ENCODE results near the gene CAPN10. TPM values are rescaled to one million over a fixed set of nuclear protein-coding genes. Genes with fewer than 3 reads are reported as not detected.

CAPN10 gene
- total RNA-seq, 1 experiment from 2014 or later = 27.8 TPM

DNA sequence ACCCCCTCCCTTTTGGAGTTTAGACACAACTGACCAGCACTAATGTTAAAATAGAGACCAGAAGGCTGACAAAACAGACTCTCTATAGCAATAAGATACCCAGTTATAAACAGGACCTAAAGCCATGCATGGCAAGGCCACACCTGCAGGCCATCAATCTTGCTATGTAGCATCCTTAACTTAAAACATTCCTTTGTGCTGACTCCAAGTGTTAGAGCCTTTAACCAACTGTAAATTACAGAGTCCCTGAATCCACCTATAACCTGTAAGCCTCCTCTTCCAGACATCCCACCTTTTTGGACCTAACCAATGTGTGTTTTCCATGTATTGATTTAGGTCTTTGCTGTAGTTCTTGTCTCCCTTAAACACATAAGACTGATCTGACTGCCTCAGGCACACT is 46.6 kb upstream of the CAPN10 start:
- no peak overlapping the region for H3K27ac Mint-ChIP-seq (ENCODE audit: unreplicated experiment)
- ChIA-PET CTCF (no interaction called here), POLR2A (no interaction called here)
- no peaks in the 10 kb centered on the region for H3K27me3 ChIP-seq (replicated peaks; ENCODE audit: control insufficient read depth, insufficient read depth, low read length)
- H3K36me3 ChIP-seq (ENCODE audit: control insufficient read depth, insufficient read depth, low read length) = no peaks in the 10 kb centered on the region
- intact Hi-C loops (cut with micrococcal nuclease; ENCODE audit: unreplicated experiment) = no loop called here
- 0 out of 2 replicates have a peak, but pooled peaks cover 4% of the 10 kb centered on the region for H3K9me3 ChIP-seq
- H3K4me1 Mint-ChIP-seq (ENCODE audit: low read depth, unreplicated experiment) = peaks cover 8% of the 10 kb centered on the region
- BruUV-seq (replicated peaks) = no TSS peak
- 0 out of 2 replicates have a peak, but pooled peaks cover 4% of the 10 kb centered on the region for H3K4me1 ChIP-seq
- no peak for DNase-seq
- no peaks in the 10 kb centered on the region for H3K27me3 Mint-ChIP-seq (ENCODE audit: insufficient read depth, unreplicated experiment)
- no peak overlapping the region for H3K4me3 Mint-ChIP-seq (ENCODE audit: unreplicated experiment)
- H3K36me3 Mint-ChIP-seq (ENCODE audit: insufficient read depth, unreplicated experiment) = peaks cover 33% of the 10 kb centered on the region
- H3K9me3 Mint-ChIP-seq (ENCODE audit: unreplicated experiment) = peaks cover 10% of the 10 kb centered on the region
- no peak overlapping the region for H3K4me3 ChIP-seq (ENCODE audit: low read depth, low read length)
- TF ChIP-seq, protein P1, sequence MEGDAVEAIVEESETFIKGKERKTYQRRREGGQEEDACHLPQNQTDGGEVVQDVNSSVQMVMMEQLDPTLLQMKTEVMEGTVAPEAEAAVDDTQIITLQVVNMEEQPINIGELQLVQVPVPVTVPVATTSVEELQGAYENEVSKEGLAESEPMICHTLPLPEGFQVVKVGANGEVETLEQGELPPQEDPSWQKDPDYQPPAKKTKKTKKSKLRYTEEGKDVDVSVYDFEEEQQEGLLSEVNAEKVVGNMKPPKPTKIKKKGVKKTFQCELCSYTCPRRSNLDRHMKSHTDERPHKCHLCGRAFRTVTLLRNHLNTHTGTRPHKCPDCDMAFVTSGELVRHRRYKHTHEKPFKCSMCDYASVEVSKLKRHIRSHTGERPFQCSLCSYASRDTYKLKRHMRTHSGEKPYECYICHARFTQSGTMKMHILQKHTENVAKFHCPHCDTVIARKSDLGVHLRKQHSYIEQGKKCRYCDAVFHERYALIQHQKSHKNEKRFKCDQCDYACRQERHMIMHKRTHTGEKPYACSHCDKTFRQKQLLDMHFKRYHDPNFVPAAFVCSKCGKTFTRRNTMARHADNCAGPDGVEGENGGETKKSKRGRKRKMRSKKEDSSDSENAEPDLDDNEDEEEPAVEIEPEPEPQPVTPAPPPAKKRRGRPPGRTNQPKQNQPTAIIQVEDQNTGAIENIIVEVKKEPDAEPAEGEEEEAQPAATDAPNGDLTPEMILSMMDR (IDR thresholded peaks at IDR 0.05; ENCODE audit: insufficient read depth in 1 of 2, low read depth in 1 of 2, low read length in 1 of 2, severe bottlenecking in 1 of 2, unreplicated experiment in 1 of 2) = no peak

DNA sequence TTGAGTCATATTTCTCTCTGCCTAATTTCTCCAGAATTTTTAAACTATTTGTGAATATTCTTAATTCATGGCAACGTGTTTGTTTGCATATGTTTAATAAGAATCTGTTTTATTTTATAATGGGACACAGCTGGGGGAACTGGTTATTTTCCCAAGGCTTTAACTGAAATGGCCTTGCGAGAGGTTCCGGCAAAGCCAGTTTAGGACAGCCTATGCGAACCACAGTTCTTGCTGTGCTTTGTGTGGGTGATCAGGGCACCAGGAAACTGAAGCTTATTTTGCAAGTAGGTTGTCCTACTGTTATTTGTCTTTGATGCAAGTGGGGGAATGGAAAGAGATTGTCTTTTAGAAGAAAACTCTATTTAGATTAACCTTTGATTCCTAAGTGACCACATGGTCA is 35.2 kb upstream of the CAPN10 start:
- ChIA-PET POLR2A (no interaction called here), CTCF (interaction anchor here (0.6 kb wide), 1 partner anchor 15 kb away, joined by 3 read pairs; no protein-coding TSS in a partner anchor)
- no peaks in the 10 kb centered on the region for H3K36me3 ChIP-seq (ENCODE audit: control insufficient read depth, insufficient read depth, low read length)
- peaks cover 16% of the 10 kb centered on the region for H3K36me3 Mint-ChIP-seq (ENCODE audit: insufficient read depth, unreplicated experiment)
- no peaks in the 10 kb centered on the region for H3K27me3 ChIP-seq (replicated peaks; ENCODE audit: control insufficient read depth, insufficient read depth, low read length)
- H3K4me1 Mint-ChIP-seq (ENCODE audit: low read depth, unreplicated experiment) = no peaks in the 10 kb centered on the region
- TF ChIP-seq, protein P1 (IDR thresholded peaks at IDR 0.05; ENCODE audit: insufficient read depth in 1 of 2, low read depth in 1 of 2, low read length in 1 of 2, severe bottlenecking in 1 of 2, unreplicated experiment in 1 of 2) = no peak
- no TSS peak for BruUV-seq (replicated peaks)
- H3K4me3 ChIP-seq (ENCODE audit: low read depth, low read length) = no peak overlapping the region
- no peaks in the 10 kb centered on the region for H3K9me3 Mint-ChIP-seq (ENCODE audit: unreplicated experiment)
- H3K9me3 ChIP-seq = no peaks in the 10 kb centered on the region
- no peak overlapping the region for H3K27ac Mint-ChIP-seq (ENCODE audit: unreplicated experiment)
- intact Hi-C loops (cut with micrococcal nuclease; ENCODE audit: unreplicated experiment) = no loop called here
- no peak overlapping the region for H3K4me3 Mint-ChIP-seq (ENCODE audit: unreplicated experiment)
- no peaks in the 10 kb centered on the region for H3K27me3 Mint-ChIP-seq (ENCODE audit: insufficient read depth, unreplicated experiment)
- no peaks in the 10 kb centered on the region for H3K4me1 ChIP-seq
- no peak for DNase-seq

DNA sequence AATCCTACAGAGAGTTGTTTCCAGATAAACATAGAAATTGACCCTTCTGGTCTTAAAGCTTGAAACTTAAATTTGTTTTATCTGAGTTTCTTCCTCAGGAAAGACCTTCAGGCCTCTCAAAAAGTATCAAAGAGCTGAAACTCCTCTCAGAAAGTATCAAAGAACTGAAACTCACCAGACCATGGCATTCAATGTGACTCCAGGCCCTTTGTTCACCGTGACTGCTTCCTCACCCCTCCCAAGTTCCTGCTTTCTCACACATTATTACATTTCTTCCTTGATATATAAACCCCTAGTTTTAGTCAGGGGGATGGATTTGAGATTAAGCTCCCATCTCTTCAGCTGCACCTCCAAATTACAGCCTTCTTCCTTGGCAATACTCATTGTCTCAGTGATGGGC is 34.7 kb upstream of the CAPN10 start:
- Mint-ChIP-seq H3K36me3 (ENCODE audit: insufficient read depth, unreplicated experiment) (peaks cover 16% of the 10 kb centered on the region), H3K4me1 (ENCODE audit: low read depth, unreplicated experiment) (no peaks in the 10 kb centered on the region), H3K4me3 (ENCODE audit: unreplicated experiment) (no peak overlapping the region), H3K27ac (ENCODE audit: unreplicated experiment) (no peak overlapping the region), H3K27me3 (ENCODE audit: insufficient read depth, unreplicated experiment) (no peaks in the 10 kb centered on the region), H3K9me3 (ENCODE audit: unreplicated experiment) (no peaks in the 10 kb centered on the region)
- Histone ChIP-seq H3K36me3 (ENCODE audit: control insufficient read depth, insufficient read depth, low read length) (no peaks in the 10 kb centered on the region), H3K4me3 (ENCODE audit: low read depth, low read length) (no peak overlapping the region), H3K9me3 (no peaks in the 10 kb centered on the region), H3K27me3 (replicated peaks; ENCODE audit: control insufficient read depth, insufficient read depth, low read length) (no peaks in the 10 kb centered on the region), H3K4me1 (no peaks in the 10 kb centered on the region)
- CTCF ChIA-PET = interaction anchor here (0.6 kb wide), 1 partner anchor 14 kb away, joined by 3 read pairs; no protein-coding TSS in a partner anchor
- no TSS peak for BruUV-seq (replicated peaks)
- intact Hi-C loops (cut with micrococcal nuclease; ENCODE audit: unreplicated experiment) = no loop called here
- no peak for DNase-seq
- POLR2A ChIA-PET = no interaction called here
- TF ChIP-seq, protein P1 (IDR thresholded peaks at IDR 0.05; ENCODE audit: insufficient read depth in 1 of 2, low read depth in 1 of 2, low read length in 1 of 2, severe bottlenecking in 1 of 2, unreplicated experiment in 1 of 2) = no peak
